CD1c-positive myeloid dendritic cell (primary cell): ENCODE data around the gene SLC39A11.
"Not testable (repeated sequence)": the region's sequence is repeated elsewhere in the genome, so short reads cannot be mapped to it uniquely, and the experiment has no call there.

Experiments used
- DNase-seq: peaks from one replicate; pipeline ENCODE4 v3.0.0-alpha.2; 2016; ENCODE audit errors: extremely low spot score

SLC39A11 gene

GRCh38 chr17:72788950-72789585 lies 303.4 kb downstream of the SLC39A11 start:
- no peak for DNase-seq

DNA sequence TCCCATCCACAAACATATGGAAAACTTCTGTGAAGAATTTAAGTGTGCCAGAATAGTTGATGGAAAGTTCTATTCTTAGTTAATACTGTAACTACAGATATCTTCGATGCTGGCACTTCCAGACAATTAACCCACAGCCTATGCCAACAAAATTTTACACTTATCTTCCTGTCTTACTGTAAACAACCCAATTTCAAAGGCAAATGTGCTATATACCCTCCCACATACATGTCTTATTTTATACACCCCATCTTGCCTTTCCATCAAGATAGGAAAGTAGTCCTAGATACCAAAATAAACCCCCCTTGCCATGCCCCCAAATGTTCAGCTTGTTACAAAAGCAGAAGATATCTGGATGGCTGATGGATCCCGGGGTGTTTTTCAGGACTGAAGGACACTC lies 306.3 kb downstream of the SLC39A11 start:
- DNase-seq: no peak

GRCh38 chr17:72782985-72783701 lies 309.3 kb downstream of the SLC39A11 start:
- no peak for DNase-seq

- not testable (repeated sequence) for DNase-seq
Observed at GRCh38 chr17:72782437-72782836, 310.1 kb downstream of the SLC39A11 start.

GRCh38 chr17:72778169-72779151 lies 314.0 kb downstream of the SLC39A11 start:
- no peak for DNase-seq

DNA sequence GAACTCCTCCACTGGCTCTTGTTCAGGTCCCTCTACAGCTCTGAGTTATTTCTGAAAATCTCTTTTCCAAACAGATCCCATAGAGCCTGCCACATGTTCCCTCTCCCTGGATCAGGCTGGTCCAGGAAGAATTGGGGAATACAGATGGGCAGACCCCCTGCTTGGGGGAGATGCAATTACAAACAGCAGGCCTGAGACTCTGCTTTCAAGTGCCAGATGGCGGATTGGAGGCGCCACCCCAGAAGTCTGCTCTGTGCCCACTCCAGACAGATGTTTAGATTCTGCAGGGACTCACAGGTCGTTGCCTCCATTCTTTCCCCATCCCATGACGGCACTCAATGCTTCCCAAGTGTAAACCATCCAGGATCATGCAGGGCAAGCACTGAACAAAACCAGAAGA lies 316.6 kb downstream of the SLC39A11 start:
- DNase-seq: no peak

DNA sequence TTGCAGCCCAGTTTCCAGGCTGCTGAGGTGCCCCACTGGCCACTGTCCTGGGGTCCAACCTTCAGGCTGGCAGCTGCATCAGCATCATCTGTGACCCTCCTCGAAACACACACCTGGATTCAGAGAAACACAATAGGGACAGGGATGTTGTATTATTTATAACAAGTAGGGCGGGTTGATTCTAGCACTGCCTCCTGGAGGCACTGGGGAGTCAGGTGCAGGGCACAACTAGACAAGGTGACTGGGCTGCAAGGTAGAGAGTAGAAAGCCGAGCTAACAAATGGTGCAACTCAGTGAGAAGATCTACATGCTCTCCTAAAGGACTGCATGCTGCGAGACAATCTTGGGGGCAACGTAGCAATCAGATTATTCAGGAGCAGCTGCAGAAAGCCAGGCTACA lies 317.3 kb downstream of the SLC39A11 start:
- no peak for DNase-seq

DNA sequence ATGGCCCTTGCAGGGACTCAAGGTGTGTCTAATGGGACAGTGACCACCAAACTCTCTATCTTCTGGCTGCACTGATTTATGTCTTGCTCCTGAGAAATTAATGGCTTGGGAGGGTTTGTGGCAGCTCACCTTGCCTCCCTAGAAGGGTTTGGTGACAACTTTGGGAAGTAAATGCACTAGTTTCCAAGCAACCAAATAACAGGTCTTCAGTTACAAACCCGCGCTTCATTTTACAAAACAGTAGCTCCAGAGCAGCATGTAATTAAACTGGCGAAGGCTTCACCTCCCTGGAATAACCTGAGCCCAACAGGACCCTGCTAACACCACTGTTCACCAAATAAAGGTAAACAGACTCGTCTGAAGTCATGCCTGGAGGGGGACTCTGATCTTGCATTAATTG lies 318.3 kb downstream of the SLC39A11 start:
- no peak for DNase-seq

DNA sequence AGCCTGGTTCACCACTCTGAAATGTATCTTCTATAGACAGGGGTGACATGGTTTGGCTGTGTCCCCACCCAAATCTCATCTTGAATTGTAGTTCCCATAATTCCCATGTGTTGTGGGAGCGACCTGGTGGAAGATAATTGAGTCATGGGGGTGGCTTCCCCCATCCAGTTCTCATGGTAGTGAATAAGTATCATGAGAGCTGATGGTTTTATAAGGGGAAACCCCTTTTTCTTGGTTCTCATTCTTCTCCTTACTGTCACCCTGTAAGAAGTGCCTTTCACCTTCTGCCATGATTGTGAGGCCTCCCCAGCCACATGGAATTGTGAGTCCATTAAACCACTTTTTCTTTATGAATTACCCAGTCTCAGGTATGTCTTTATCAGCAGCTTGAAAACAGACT lies 319.3 kb downstream of the SLC39A11 start:
- DNase-seq: not testable (repeated sequence)

DNA sequence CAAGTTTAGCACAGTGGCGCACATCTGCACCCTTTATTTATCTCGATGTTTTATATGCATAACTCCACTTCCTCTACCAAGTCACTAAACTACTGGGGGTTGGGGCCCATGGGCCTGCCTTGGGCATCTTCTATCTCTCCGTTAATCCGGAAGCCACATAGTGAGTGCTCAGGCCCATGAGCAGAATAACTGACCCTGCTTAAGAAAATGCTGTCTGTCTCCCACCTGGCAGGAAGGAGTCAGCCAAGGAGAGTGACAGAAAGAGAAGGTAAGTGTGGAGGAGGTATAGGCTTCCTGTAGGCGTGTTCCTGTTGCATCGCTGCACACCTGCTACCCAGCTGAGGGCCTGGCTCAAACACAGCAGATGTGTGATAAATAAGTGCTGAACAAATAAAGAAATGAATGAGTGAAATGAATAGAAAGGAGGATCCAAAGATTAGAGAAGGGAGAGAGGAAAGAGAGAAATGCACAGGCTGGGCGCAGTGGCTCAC lies 320.1 kb downstream of the SLC39A11 start:
- DNase-seq: no peak

DNA sequence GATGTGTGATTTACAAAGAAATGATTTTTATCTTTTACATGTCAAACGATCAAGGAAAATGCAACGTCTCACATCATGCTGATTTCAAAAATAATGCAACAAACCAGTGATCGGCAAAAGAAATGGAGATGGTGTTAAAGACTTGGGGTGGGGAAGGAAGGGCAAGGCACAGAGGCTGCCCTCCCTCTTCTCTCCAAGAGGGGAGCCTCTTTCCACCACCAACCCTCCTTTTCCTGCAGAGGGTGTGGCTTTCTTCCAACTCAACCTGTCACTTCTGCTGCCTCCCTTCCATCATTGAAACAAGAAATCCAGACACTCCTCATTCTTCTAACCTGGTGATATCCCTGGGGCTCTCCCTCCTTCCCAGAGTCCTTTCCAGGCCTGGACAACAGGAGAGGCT lies 320.8 kb downstream of the SLC39A11 start:
- no peak for DNase-seq

GRCh38 chr17:72766761-72767356 lies 325.6 kb downstream of the SLC39A11 start:
- DNase-seq: no peak

DNA sequence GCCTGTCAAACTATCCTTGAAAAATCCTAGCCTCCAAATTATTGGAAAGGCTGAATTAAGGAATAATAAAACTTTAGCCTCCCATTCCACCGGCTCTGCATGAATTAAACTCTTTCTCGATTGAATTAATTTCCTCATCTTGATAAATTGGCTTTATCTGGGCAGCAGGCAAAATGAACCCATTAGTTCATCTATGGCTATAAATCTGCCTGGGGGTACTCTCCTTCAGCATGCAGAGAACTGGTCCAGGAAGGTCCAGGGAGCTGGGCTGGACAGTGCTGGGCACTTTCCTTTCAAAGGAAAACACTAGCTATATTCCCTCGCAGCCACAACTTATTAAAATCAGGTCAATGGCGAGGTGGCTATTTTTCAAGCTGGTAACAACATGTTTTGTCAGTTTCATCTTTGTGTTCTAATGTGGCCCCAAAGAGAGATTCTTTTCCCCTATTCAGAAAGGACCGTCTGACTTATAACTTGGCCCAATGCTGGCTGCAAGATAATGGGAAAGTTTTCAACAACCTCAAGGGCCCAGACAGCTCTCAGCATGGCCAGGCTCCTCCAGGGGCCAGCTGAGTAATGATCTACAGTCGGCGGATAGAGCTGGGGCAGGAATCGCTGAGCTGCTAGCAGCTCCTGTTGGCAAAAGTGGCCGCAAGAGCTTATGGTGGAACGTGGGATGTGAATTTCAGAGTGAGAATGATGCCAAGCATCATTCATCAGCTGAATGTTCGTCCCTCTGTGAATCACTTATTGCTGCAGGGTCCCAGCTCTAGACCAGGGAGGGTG lies 326.9 kb downstream of the SLC39A11 start:
- no peak for DNase-seq

GRCh38 chr17:72764632-72765041 lies 327.9 kb downstream of the SLC39A11 start:
- DNase-seq: no peak

DNA sequence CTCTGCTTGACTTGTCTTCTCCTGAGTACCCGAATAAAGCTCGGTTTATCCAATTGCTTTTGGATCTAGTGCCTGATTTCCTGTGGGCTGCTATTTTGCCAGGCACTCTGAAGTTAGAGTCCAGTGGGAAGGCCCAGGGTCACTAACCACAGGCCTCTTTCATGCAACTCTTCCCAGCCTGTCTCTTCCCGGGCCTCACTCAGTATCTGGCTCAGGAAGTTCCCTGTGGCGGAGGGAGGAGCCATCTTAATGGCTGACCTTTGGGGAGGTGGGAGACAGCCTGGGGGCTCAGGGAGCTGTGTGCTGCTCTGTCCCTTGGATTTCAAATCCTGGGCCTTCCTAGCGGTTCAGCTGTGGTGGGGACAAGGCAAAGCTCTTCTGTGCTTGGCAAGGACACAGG lies 328.5 kb downstream of the SLC39A11 start:
- DNase-seq: no peak

DNA sequence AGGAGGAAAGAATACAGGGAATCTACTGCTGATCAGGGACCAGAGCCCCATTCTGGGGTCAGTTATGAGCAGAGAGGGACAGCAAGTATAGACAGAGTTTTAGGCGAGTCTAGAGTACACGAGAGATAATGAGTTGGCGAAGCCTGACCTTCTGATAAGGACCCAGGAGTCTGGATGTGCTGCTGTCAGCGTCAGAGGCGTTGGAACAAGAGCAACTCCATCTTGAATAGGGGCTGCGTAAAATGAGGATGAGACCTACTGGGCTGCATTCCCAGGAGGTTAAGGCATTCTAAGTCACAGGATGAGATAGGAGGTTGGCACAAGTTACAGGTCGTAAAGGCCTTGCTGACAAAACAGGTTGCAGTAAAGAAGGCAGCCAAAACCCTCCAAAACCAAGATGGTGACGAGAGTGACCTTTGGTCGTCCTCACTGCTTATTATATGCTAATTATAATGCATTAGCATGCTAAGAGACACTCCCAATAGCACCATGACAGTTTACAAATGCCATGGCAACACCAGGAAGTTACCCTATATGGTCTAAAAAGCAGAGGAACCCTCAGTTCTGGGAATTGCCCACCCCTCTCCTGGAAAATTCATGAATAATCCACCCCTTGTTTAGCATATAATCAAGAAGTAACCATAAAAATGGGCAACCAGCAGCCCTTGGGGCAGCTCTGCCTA lies 330.5 kb downstream of the SLC39A11 start:
- not testable (repeated sequence) for DNase-seq

GRCh38 chr17:72761431-72761830 lies 331.1 kb downstream of the SLC39A11 start:
- no peak for DNase-seq

- DNase-seq: no peak
Observed at GRCh38 chr17:72760368-72760767, 332.1 kb downstream of the SLC39A11 start.

DNA sequence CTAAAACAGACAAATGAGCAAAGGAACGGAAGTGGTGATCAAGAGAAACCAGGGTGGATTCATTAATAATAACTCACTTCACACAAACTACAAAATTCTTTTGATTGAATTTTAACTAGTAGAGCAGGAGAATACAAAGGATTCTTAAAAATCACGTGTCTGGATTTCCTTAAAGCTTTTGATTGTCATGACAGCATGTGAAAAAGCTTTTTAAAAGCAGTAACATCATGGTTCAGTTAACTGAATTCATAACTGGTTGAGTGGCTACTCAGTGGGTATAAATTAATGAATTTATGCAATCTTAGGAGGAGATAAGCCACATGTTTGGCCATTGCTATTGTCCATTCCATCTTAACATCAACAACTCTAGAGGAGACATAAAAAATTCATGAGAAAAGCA lies 333.2 kb downstream of the SLC39A11 start:
- DNase-seq: no peak

GRCh38 chr17:72756256-72756655 lies 336.2 kb downstream of the SLC39A11 start:
- no peak for DNase-seq
